NCI-H2171 treated with DMSO at 0.1 percent for 48 hours (cell line): ENCODE data around the gene LMOD1.
"Not testable (repeated sequence)": the region's sequence is repeated elsewhere in the genome, so short reads cannot be mapped to it uniquely, and the experiment has no call there.

Source experiments
- DNase-seq: peaks from one replicate; lab custom pipeline; 2025; lab: John Stamatoyannopoulos, UW

Gene LMOD1

GRCh38 chr1:201859424-201859823, 86.9 kb downstream of the LMOD1 start:
- no peak for DNase-seq

- DNase-seq = not testable (repeated sequence)
Measured at GRCh38 chr1:201856722-201857121, 89.6 kb downstream of the LMOD1 start.

GRCh38 chr1:201851949-201852348, 94.4 kb downstream of the LMOD1 start:
- DNase-seq = no peak

GRCh38 chr1:201850053-201850397, 96.3 kb downstream of the LMOD1 start:
- DNase-seq = no peak

GRCh38 chr1:201849372-201850052, 96.8 kb downstream of the LMOD1 start:
- no peak for DNase-seq

- no peak for DNase-seq
Measured at GRCh38 chr1:201848230-201848629, 98.1 kb downstream of the LMOD1 start.

- no peak for DNase-seq
Measured at GRCh38 chr1:201847150-201847549, 99.2 kb downstream of the LMOD1 start.
